Esophagus squamous epithelium (tissue), 5 donors: ENCODE results near the gene DCAF6. TPM values are rescaled to one million over a fixed set of nuclear protein-coding genes. Genes with fewer than 3 reads are reported as not detected.
A peak's percentile ranks its signal among the peaks of the same experiment; 100 is the strongest.

Experiments
- DNase-seq: peaks from one replicate; lab custom pipeline; 2025; lab: John Stamatoyannopoulos, UW
- H3K27ac ChIP-seq, 4 donors: fragments of 200-600 bp; sonication (generic); one replicate each; pipeline ENCODE4 v1.5.1; 2016 to 2019; ENCODE audit warnings: mild to moderate bottlenecking in 1 of 4
- H3K27me3 ChIP-seq, 4 donors: fragments of 200-600 bp; sonication (generic); 1 replicate in 3 of 4; 2 replicates in 1 of 4; pipeline versions ENCODE4 v1.5.1 to v1.6.0; 2017 to 2021; ENCODE audit warnings: antibody characterized with exemption in 1 of 4
- H3K36me3 ChIP-seq, 3 donors: fragments of 200-600 bp; sonication (generic); one replicate each; pipeline ENCODE4 v1.5.1; 2016 to 2019
- H3K4me1 ChIP-seq, 3 donors: fragments of 200-600 bp; sonication (generic); one replicate each; pipeline ENCODE4 v1.5.1; 2017 to 2019
- H3K4me3 ChIP-seq, 4 donors: fragments of 200-600 bp; sonication (generic); 1 replicate in 3 of 4; 2 replicates in 1 of 4; pipeline ENCODE4 v1.5.1; 2016 to 2019; ENCODE audit warnings: mild to moderate bottlenecking in 2 of 4, moderate library complexity in 1 of 4
- H3K9me3 ChIP-seq, 3 donors: fragments of 200-600 bp; sonication (generic); one replicate each; pipeline ENCODE4 v1.5.1; 2016 to 2019
- POLR2A ChIP-seq, 4 donors: fragments of 450-650 bp; IDR thresholded peaks; one replicate each; pipeline ENCODE4 v1.6.1; 2017; ENCODE audit warnings: antibody characterized with exemption in 4 of 4, mild to moderate bottlenecking in 4 of 4, moderate library complexity in 3 of 4
- WGBS, 2 donors: methylation state at CpG; one replicate each; pipeline ENCODE4 v1.1.5; 2018; 5-methylcytosine and 5-hydroxymethylcytosine counted together
- intact Hi-C: fragments of 100-400 bp; cut with DNase I; formaldehyde crosslinking; loops from one replicate; pipeline ENCODE4 v1.15.0; 2022
- total RNA-seq, 4 donors: library from RNA; depleted of rRNA; stranded (reverse); fragments of >200 nt; gene quantifications; one replicate each; pipeline ENCODE4 v1.1.0, GENCODE V29; 2016
- TF ChIP-seq, protein P1 (sequence below), 6 experiments: fragments of 450-650 bp in 4 of 6; fragments of 200-600 bp in 2 of 6; sonication (generic) in 2 of 6; IDR thresholded peaks; one replicate each; pipeline ENCODE4 v1.5.1; 2016 to 2019; ENCODE audit warnings: antibody characterized with exemption in 6 of 6, mild to moderate bottlenecking in 4 of 6, moderate library complexity in 4 of 6
- donor health status: DM: yes; HTN: yes; CAD: no.

DCAF6 gene
- total RNA-seq, 4 donors from 2014 or later, result 20.1 to 65.8 (median 44.5) TPM

DNA sequence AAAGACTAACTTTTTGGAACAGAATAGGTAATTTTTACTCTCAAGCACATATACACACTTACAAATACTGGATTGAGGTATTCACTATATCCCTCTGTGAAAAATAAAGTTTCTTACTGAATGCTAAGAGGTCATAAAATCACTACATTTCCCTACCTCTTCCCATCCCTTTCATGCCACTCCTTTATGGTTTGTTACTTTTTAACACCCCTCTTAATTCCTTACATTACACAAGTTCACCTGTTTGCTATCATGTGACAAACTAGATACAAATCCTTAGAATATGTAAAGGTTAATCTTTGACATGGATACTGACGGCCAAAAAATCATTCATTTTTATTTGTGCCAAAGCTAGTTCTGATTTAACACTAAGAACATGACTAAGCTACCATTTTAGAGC is 6.8 kb upstream of the DCAF6 start:
- Histone ChIP-seq H3K27me3 (no peaks in the 10 kb centered on the region), H3K4me3 (no peak overlapping the region), H3K27ac (no peak overlapping the region), H3K36me3 (no peaks in the 10 kb centered on the region), H3K9me3 (no peaks in the 10 kb centered on the region), H3K4me1 (peaks cover 0 to 30% (median 12%) of the 10 kb centered on the region in 3 donors)
- TF ChIP-seq, protein P1, sequence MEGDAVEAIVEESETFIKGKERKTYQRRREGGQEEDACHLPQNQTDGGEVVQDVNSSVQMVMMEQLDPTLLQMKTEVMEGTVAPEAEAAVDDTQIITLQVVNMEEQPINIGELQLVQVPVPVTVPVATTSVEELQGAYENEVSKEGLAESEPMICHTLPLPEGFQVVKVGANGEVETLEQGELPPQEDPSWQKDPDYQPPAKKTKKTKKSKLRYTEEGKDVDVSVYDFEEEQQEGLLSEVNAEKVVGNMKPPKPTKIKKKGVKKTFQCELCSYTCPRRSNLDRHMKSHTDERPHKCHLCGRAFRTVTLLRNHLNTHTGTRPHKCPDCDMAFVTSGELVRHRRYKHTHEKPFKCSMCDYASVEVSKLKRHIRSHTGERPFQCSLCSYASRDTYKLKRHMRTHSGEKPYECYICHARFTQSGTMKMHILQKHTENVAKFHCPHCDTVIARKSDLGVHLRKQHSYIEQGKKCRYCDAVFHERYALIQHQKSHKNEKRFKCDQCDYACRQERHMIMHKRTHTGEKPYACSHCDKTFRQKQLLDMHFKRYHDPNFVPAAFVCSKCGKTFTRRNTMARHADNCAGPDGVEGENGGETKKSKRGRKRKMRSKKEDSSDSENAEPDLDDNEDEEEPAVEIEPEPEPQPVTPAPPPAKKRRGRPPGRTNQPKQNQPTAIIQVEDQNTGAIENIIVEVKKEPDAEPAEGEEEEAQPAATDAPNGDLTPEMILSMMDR (IDR thresholded peaks at IDR 0.05), result no peak
- no peak for TF ChIP-seq POLR2A (IDR thresholded peaks at IDR 0.05)
- no peak for DNase-seq
- WGBS, 2 donors, result 56 to 63% methylated on average over 1 of the region's 1 CpG
- intact Hi-C loops, result no loop called here

DNA sequence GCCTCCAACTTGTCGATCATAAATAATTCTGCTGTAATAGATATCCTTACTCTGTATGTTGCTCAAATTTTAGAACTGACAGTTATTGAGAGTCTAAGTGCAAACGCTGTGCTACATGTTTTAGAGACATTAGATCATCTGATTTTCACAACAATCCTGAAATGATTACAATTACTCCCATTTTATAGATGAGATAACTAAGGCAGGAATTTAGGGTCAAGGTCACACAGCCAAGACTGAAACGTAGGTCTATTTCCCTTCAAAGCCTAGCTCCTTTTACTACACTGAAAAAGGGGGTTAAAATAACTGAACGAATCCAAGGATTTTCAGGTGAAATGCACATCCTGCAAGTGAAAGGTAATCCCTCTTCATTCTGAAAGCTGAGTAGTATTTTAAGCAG is 2.7 kb upstream of the DCAF6 start:
- H3K27ac ChIP-seq, result peak overlapping the region in 3 of 4 donors; percentile 12 to 99 (median 96)
- no peak for TF ChIP-seq POLR2A (IDR thresholded peaks at IDR 0.05)
- TF ChIP-seq, protein P1 (IDR thresholded peaks at IDR 0.05), result no peak
- peaks cover 0 to 48% (median 12%) of the 10 kb centered on the region in 3 donors for H3K4me1 ChIP-seq
- DNase-seq, result no peak
- intact Hi-C loops, result no loop called here
- H3K36me3 ChIP-seq, result no peaks in the 10 kb centered on the region
- H3K4me3 ChIP-seq, result peak overlapping the region in 3 of 4 donors; percentile 89 to 97 (median 95)
- 62 to 65% methylated on average over 4 of the region's 4 CpGs for whole genome bisulfite sequencing, 2 donors
- no peaks in the 10 kb centered on the region for H3K9me3 ChIP-seq
- no peaks in the 10 kb centered on the region for H3K27me3 ChIP-seq

DNA sequence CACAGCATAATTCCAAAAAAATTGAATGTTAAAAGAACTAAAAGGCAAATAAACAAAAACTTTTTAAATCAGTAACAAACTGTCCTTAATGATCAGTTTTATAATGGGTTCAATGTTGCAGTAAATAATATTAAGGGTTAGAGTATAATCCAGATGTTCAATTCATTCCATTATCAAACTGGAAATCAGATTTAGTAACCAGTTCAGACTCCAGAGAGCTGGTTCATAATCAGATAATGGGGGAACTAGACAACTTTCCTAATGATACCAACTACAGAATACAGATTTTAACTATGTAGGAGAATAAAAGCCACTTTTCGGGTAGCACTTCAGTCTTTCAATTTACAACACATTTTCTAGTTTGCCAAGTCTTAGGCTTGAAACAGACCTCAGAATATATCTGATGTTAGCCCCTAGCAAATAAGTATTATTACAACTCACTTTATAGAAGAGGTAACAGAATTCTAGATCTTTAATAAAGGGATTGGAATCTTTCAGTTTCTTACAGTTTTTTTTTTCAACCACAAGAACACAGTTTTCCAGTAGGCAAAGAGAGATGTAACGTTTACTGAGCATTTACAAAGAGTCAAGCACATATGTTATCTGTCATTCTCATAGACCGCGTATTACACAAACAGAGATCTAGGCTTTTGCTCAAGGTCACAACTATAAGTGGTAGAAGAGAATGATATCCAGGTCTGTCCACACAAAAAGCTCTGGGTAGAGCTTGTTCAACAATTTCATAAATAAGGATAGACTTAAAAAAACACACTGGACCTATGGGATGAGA is 1.9 kb upstream of the DCAF6 start:
- DNase-seq, result no peak
- WGBS, 2 donors, result 13 to 14% methylated on average over 4 of the region's 4 CpGs
- Histone ChIP-seq H3K9me3 (no peaks in the 10 kb centered on the region), H3K36me3 (no peaks in the 10 kb centered on the region), H3K27ac (peak overlapping the region; percentile 96 to 99 (median 98)), H3K4me1 (peaks cover 0 to 55% (median 16%) of the 10 kb centered on the region in 3 donors), H3K27me3 (no peaks in the 10 kb centered on the region), H3K4me3 (peak overlapping the region; percentile 88 to 97 (median 92))
- intact Hi-C loops, result no loop called here
- no peak for TF ChIP-seq POLR2A (IDR thresholded peaks at IDR 0.05)
- TF ChIP-seq, protein P1 (IDR thresholded peaks at IDR 0.05), result no peak

DNA sequence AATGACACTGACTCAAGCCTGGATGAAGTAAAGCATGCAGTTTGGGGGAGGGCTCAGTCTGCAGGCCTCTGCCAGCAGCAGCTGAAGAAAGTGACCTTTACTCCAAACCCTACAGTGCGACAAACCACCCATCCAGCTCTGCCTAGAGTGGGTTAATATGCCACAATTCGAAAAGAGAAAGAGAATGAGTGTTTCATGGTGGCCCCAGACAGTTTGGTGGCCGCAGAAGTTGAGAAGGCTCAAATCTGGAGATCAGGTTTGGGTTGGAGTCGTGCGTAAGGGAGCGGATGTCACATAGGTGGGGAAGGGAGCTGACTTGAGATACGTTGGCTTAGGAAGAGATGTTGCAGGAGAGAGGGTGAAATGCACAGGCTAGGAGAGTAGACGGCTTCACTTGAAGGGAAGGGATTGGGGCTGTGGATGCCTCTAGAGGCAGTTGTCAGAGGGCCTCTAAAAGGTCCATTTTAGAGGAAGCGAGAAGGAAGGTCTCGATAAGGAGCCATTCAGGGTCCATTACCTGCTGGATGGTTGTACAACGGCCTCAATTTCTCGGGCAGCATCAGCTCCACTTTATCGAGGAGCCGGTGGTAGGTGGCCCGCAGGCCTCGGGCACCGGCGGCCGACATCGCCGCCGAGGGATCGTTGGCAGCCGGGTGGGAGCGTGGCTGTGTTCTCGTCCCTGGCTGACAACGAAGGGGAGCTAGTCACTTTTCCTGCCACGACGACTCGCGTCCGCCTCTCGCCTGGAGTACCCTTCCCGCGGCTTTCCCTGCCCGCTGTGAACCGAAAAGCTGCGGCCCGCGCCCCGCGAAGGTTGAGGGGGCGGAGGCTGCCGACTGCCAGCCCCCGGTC is 1.0 kb upstream of the DCAF6 start:
- Histone ChIP-seq H3K27ac (peak overlapping the region; percentile 96 to 99 (median 98)), H3K9me3 (no peaks in the 10 kb centered on the region), H3K4me1 (peaks cover 0 to 56% (median 16%) of the 10 kb centered on the region in 3 donors), H3K27me3 (no peaks in the 10 kb centered on the region), H3K4me3 (peak overlapping the region; percentile 88 to 97 (median 92)), H3K36me3 (no peaks in the 10 kb centered on the region)
- intact Hi-C loops, result no loop called here
- no peak for DNase-seq
- 0 to 3% methylated on average over 12 of the region's 45 CpGs for WGBS, 2 donors
- peak in 2 of 4 donors; percentile 66 to 83 for TF ChIP-seq POLR2A (IDR thresholded peaks at IDR 0.05)
- TF ChIP-seq, protein P1 (IDR thresholded peaks at IDR 0.05), result no peak
